ENCODE data around the gene NKX1-1. TPM values are rescaled to one million over a fixed set of nuclear protein-coding genes. Genes with fewer than 3 reads are reported as not detected.

Gene NKX1-1
- total RNA-seq, 6 experiments from 2014 or later, result not detected

DNA sequence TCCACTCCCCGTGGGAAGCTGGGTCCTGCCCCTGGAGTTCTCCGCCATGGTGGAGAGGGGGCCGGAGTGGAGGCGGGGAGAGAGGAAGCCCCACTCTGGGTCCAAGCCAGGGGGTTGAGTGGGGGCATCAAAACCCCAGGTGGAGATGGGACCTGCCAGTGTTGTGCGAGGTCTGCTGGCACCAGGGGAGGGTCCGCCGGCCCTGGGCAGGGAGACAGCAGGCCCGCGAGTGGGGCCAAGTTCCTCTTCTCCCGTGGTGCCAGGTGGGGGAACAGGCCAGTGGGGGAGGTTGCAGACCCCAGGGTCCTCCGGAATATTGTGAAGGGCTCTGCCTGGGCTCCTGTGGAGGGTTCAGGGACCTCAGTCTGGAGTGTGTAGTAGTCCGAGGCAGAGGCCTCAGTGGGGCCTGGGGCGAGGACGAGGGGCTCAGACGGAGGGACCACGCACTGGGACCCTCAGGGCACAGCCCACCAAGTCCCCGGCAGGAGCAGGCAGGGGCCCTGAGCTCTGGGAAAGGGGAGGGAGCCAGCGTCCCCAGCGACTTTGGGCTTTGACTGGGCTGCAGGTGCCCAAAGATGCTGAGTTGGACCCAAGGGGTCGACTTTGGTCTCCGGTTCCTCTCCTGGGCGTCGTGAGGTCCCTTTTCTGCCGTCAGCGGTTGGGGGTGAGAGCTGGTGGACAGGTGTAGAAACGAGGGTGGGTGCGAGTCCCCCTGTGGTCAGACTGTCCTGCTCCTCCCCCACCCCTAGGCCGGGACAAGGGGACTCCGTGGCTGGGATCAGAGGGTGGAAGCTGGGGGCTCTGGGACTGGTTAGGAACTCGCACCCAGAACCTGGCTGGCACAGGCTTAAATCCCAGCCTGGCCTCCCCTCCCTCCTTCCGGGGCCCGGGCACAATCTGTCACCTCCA is 43.8 kb upstream of the NKX1-1 start:
- TF ChIP-seq, protein P1, sequence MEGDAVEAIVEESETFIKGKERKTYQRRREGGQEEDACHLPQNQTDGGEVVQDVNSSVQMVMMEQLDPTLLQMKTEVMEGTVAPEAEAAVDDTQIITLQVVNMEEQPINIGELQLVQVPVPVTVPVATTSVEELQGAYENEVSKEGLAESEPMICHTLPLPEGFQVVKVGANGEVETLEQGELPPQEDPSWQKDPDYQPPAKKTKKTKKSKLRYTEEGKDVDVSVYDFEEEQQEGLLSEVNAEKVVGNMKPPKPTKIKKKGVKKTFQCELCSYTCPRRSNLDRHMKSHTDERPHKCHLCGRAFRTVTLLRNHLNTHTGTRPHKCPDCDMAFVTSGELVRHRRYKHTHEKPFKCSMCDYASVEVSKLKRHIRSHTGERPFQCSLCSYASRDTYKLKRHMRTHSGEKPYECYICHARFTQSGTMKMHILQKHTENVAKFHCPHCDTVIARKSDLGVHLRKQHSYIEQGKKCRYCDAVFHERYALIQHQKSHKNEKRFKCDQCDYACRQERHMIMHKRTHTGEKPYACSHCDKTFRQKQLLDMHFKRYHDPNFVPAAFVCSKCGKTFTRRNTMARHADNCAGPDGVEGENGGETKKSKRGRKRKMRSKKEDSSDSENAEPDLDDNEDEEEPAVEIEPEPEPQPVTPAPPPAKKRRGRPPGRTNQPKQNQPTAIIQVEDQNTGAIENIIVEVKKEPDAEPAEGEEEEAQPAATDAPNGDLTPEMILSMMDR (IDR thresholded peaks at IDR 0.05), result no peak
- H3K9me3 Mint-ChIP-seq, result peaks cover 20% of the 10 kb centered on the region
- no peaks in the 10 kb centered on the region for H3K4me1 Mint-ChIP-seq (ENCODE audit: low read depth)
- H3K27ac Mint-ChIP-seq, result no peak overlapping the region
- peaks cover 10% of the 10 kb centered on the region for H3K27me3 Mint-ChIP-seq (ENCODE audit: insufficient read depth)
- H3K4me3 Mint-ChIP-seq, result no peak overlapping the region
- DNase-seq, result no peak
- peaks cover 8% of the 10 kb centered on the region; the same call in 1 of the 2 replicates for H3K36me3 Mint-ChIP-seq (ENCODE audit: low read depth)

DNA sequence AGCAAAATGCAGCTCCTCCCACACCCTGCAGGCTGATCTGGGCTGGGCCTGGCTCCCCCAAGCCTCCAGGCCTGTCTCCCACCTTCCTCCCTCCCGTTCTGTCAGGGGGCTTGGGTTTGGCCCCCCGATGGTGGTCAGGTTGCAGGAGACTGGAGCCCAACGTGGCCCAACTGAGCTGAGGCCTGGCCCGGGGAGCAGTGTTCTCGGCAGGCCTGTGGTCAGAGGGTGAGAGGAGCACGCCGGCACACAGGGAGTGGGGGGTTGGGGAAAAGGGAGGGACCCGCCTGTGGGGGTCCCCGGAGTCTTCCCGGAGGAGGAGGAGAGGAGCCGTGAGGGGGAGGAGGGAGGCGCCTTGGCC is 43.2 kb upstream of the NKX1-1 start:
- Mint-ChIP-seq H3K4me1 (ENCODE audit: low read depth) (no peaks in the 10 kb centered on the region), H3K9me3 (peaks cover 20% of the 10 kb centered on the region), H3K4me3 (no peak overlapping the region), H3K27me3 (ENCODE audit: insufficient read depth) (peaks cover 10% of the 10 kb centered on the region), H3K36me3 (ENCODE audit: low read depth) (peaks cover 8% of the 10 kb centered on the region; the same call in 1 of the 2 replicates), H3K27ac (no peak overlapping the region)
- DNase-seq, result no peak
- TF ChIP-seq, protein P1 (IDR thresholded peaks at IDR 0.05), result no peak

DNA sequence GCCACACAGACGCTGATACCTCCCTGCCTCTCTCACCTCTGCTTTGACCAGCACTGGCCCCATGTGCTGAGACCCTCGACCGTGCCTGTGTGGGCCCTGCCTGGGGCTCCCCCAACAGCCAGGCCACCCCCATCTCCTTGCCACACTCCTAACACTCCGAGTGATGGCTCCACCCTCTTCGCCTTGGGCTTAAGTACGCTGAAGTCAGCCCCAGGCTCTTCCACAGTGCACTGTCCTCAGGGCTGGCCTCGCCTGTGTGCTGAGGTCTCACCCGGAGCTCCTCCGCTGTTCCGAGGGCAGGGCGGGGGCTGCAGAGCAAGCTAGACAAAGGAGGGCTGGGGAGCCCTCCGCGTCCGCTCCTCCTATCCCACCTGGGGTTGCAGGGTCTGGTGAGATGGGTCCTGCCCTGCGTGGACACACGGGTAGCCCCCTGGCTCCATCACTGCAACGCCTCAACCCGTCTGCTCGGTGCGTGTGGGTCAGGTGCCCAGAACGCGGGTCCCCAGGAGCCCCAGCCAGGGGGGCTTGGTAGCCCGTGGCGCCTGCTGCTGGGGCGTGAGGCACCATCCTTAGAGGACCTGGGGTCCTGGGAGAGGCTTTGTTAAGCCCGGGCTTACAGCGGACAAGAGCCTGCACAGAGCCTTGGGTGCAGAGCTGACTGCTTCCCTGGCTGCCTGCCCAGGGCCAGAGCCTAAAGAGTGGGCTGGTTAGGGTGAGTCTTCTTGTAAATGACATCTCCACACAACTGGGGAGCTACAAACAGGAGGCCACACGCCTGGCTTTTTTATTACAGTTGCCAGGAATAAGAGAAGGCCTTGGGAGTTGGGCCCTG is 42.6 kb upstream of the NKX1-1 start:
- H3K4me1 Mint-ChIP-seq (ENCODE audit: low read depth), result no peaks in the 10 kb centered on the region
- peaks cover 10% of the 10 kb centered on the region for H3K27me3 Mint-ChIP-seq (ENCODE audit: insufficient read depth)
- H3K36me3 Mint-ChIP-seq (ENCODE audit: low read depth), result peaks cover 4% of the 10 kb centered on the region; the same call in 1 of the 2 replicates
- no peak for DNase-seq
- TF ChIP-seq, protein P1 (IDR thresholded peaks at IDR 0.05), result no peak
- peaks cover 18% of the 10 kb centered on the region for H3K9me3 Mint-ChIP-seq
- no peak overlapping the region for H3K4me3 Mint-ChIP-seq
- no peak overlapping the region for H3K27ac Mint-ChIP-seq

GRCh38 chr4:1447676-1448588 is 41.7 kb upstream of the NKX1-1 start:
- Mint-ChIP-seq H3K36me3 (ENCODE audit: low read depth) (no peaks in the 10 kb centered on the region), H3K9me3 (peaks cover 10% of the 10 kb centered on the region), H3K4me3 (no peak overlapping the region), H3K4me1 (ENCODE audit: low read depth) (no peaks in the 10 kb centered on the region), H3K27ac (no peak overlapping the region), H3K27me3 (ENCODE audit: insufficient read depth) (peaks cover 10% of the 10 kb centered on the region)
- no peak for DNase-seq
- TF ChIP-seq, protein P1 (IDR thresholded peaks at IDR 0.05), result no peak

All from HFFc6 (cell line).